ENCODE results near the gene MTA3. TPM values are rescaled to one million over a fixed set of nuclear protein-coding genes. Genes with fewer than 3 reads are reported as not detected.
"Not testable (repeated sequence)": the region's sequence is repeated elsewhere in the genome, so short reads cannot be mapped to it uniquely, and the experiment has no call there.

Gene MTA3
- total RNA-seq, 1 experiment from 2014 or later: 21.0 TPM

- not testable (repeated sequence) for DNase-seq (ENCODE audit: low read depth in 1 of 2, low spot score in 2 of 2); H3K4me1 ChIP-seq (replicated peaks); H3K9me3 ChIP-seq (replicated peaks); H3K36me3 ChIP-seq; H3K27ac ChIP-seq; H3K4me3 ChIP-seq; H3K27me3 ChIP-seq (replicated peaks)
Measured at GRCh38 chr2:42604341-42604867, 36.0 kb downstream of the MTA3 start.

GRCh38 chr2:42606166-42606565 lies 37.7 kb downstream of the MTA3 start:
- peaks cover 16% of the 10 kb centered on the region for H3K36me3 ChIP-seq
- not testable (repeated sequence) for H3K27me3 ChIP-seq (replicated peaks); H3K4me3 ChIP-seq; H3K9me3 ChIP-seq (replicated peaks); H3K27ac ChIP-seq; H3K4me1 ChIP-seq (replicated peaks); DNase-seq (ENCODE audit: low read depth in 1 of 2, low spot score in 2 of 2)

- Histone ChIP-seq H3K27me3 (replicated peaks) (no peaks in the 10 kb centered on the region), H3K36me3 (peaks cover 16% of the 10 kb centered on the region), H3K4me1 (replicated peaks) (no peaks in the 10 kb centered on the region; the same call in 1 of the 2 replicates), H3K4me3 (no peak overlapping the region), H3K9me3 (replicated peaks) (no peaks in the 10 kb centered on the region), H3K27ac (no peak overlapping the region)
- DNase-seq (ENCODE audit: low read depth in 1 of 2, low spot score in 2 of 2): no peak
Measured at GRCh38 chr2:42607101-42607637, 38.7 kb downstream of the MTA3 start.

GRCh38 chr2:42613281-42614064 lies 45.0 kb downstream of the MTA3 start:
- no peak overlapping the region for H3K4me3 ChIP-seq
- H3K4me1 ChIP-seq (replicated peaks): peaks cover 1% of the 10 kb centered on the region
- peaks cover 18% of the 10 kb centered on the region for H3K36me3 ChIP-seq
- no peaks in the 10 kb centered on the region for H3K9me3 ChIP-seq (replicated peaks)
- no peak overlapping the region for H3K27ac ChIP-seq
- DNase-seq (ENCODE audit: low read depth in 1 of 2, low spot score in 2 of 2): no peak
- H3K27me3 ChIP-seq (replicated peaks): no peaks in the 10 kb centered on the region

- DNase-seq (ENCODE audit: low read depth in 1 of 2, low spot score in 2 of 2): no peak
- H3K27ac ChIP-seq: no peak overlapping the region
- no peaks in the 10 kb centered on the region for H3K9me3 ChIP-seq (replicated peaks)
- no peak overlapping the region for H3K4me3 ChIP-seq
- peaks cover 10% of the 10 kb centered on the region for H3K36me3 ChIP-seq
- H3K4me1 ChIP-seq (replicated peaks): peaks cover 9% of the 10 kb centered on the region
- H3K27me3 ChIP-seq (replicated peaks): no peaks in the 10 kb centered on the region
Measured at GRCh38 chr2:42614838-42615237, 46.4 kb downstream of the MTA3 start.

GRCh38 chr2:42618116-42618515 lies 49.7 kb downstream of the MTA3 start:
- H3K9me3 ChIP-seq (replicated peaks): no peaks in the 10 kb centered on the region
- no peak overlapping the region for H3K4me3 ChIP-seq
- H3K36me3 ChIP-seq: peaks cover 8% of the 10 kb centered on the region; the same call in 1 of the 2 replicates
- H3K27me3 ChIP-seq (replicated peaks): no peaks in the 10 kb centered on the region
- no peak overlapping the region for H3K27ac ChIP-seq
- DNase-seq (ENCODE audit: low read depth in 1 of 2, low spot score in 2 of 2): no peak
- peaks cover 9% of the 10 kb centered on the region for H3K4me1 ChIP-seq (replicated peaks)

GRCh38 chr2:42618972-42619371 lies 50.5 kb downstream of the MTA3 start:
- DNase-seq (ENCODE audit: low read depth in 1 of 2, low spot score in 2 of 2): peak in 1 of 2 experiments; percentile 20
- Histone ChIP-seq H3K9me3 (replicated peaks) (no peaks in the 10 kb centered on the region), H3K36me3 (peaks cover 5% of the 10 kb centered on the region; the same call in 1 of the 2 replicates), H3K27ac (no peak overlapping the region), H3K4me3 (no peak overlapping the region), H3K4me1 (replicated peaks) (peaks cover 9% of the 10 kb centered on the region), H3K27me3 (replicated peaks) (no peaks in the 10 kb centered on the region)

- H3K4me1 ChIP-seq (replicated peaks); H3K9me3 ChIP-seq (replicated peaks); DNase-seq (ENCODE audit: low read depth in 1 of 2, low spot score in 2 of 2); H3K36me3 ChIP-seq; H3K27me3 ChIP-seq (replicated peaks); H3K27ac ChIP-seq; H3K4me3 ChIP-seq: not testable (repeated sequence)
Measured at GRCh38 chr2:42621626-42622025, 53.2 kb downstream of the MTA3 start.

GRCh38 chr2:42622943-42623676 lies 54.7 kb downstream of the MTA3 start:
- no peak for DNase-seq (ENCODE audit: low read depth in 1 of 2, low spot score in 2 of 2)
- H3K27me3 ChIP-seq (replicated peaks): no peaks in the 10 kb centered on the region

GRCh38 chr2:42624047-42624446 lies 55.6 kb downstream of the MTA3 start:
- peaks cover 3% of the 10 kb centered on the region; the same call in 1 of the 2 replicates for H3K4me1 ChIP-seq (replicated peaks)

More at GRCh38 chr2:42622943-42623676, 54.7 kb downstream of the MTA3 start:
- Histone ChIP-seq H3K9me3 (replicated peaks) (no peaks in the 10 kb centered on the region), H3K36me3 (peaks cover 5% of the 10 kb centered on the region; the same call in 1 of the 2 replicates), H3K4me1 (replicated peaks) (peaks cover 9% of the 10 kb centered on the region), H3K27ac (no peak overlapping the region), H3K4me3 (no peak overlapping the region)

GRCh38 chr2:42628024-42628423 lies 59.6 kb downstream of the MTA3 start:
- not testable (repeated sequence) for DNase-seq (ENCODE audit: low read depth in 1 of 2, low spot score in 2 of 2); H3K27ac ChIP-seq; H3K4me3 ChIP-seq; H3K9me3 ChIP-seq (replicated peaks); H3K36me3 ChIP-seq; H3K4me1 ChIP-seq (replicated peaks); H3K27me3 ChIP-seq (replicated peaks)

More at GRCh38 chr2:42624047-42624446, 55.6 kb downstream of the MTA3 start:
- no peak overlapping the region for H3K27ac ChIP-seq
- H3K4me3 ChIP-seq: no peak overlapping the region
- peaks cover 5% of the 10 kb centered on the region; the same call in 1 of the 2 replicates for H3K36me3 ChIP-seq
- H3K9me3 ChIP-seq (replicated peaks): no peaks in the 10 kb centered on the region
- no peak for DNase-seq (ENCODE audit: low read depth in 1 of 2, low spot score in 2 of 2)
- H3K27me3 ChIP-seq (replicated peaks): no peaks in the 10 kb centered on the region

GRCh38 chr2:42636934-42637333 lies 68.5 kb downstream of the MTA3 start:
- no peak for DNase-seq (ENCODE audit: low read depth in 1 of 2, low spot score in 2 of 2)
- no peaks in the 10 kb centered on the region for H3K4me1 ChIP-seq (replicated peaks)
- no peaks in the 10 kb centered on the region for H3K36me3 ChIP-seq
- H3K27me3 ChIP-seq (replicated peaks): no peaks in the 10 kb centered on the region; the same call in 1 of the 2 replicates
- no peak overlapping the region for H3K4me3 ChIP-seq
- no peaks in the 10 kb centered on the region for H3K9me3 ChIP-seq (replicated peaks)
- no peak overlapping the region for H3K27ac ChIP-seq

- no peak for DNase-seq (ENCODE audit: low read depth in 1 of 2, low spot score in 2 of 2)
- no peak overlapping the region for H3K27ac ChIP-seq
- no peak overlapping the region for H3K4me3 ChIP-seq
- H3K4me1 ChIP-seq (replicated peaks): no peaks in the 10 kb centered on the region
- H3K9me3 ChIP-seq (replicated peaks): no peaks in the 10 kb centered on the region
- no peaks in the 10 kb centered on the region for H3K36me3 ChIP-seq
- H3K27me3 ChIP-seq (replicated peaks): no peaks in the 10 kb centered on the region; the same call in 1 of the 2 replicates
Measured at GRCh38 chr2:42638080-42638784, 69.8 kb downstream of the MTA3 start.

All from SJSA1 (cell line).